Transverse colon (tissue), 4 donors: ENCODE results near the gene PCBP2. TPM values are rescaled to one million over a fixed set of nuclear protein-coding genes. Genes with fewer than 3 reads are reported as not detected.
"Not testable (repeated sequence)": the region's sequence is repeated elsewhere in the genome, so short reads cannot be mapped to it uniquely, and the experiment has no call there.

ENCODE experiments used
- DNase-seq: peaks from one replicate; pipeline ENCODE4 v3.0.0-alpha.2; 2019
- H3K27ac ChIP-seq, 4 donors: fragments of 200-600 bp; sonication (generic); 2 replicates each; pipeline ENCODE4 v1.5.1; 2016 to 2018; ENCODE audit warnings: inconsistent platforms in 4 of 4
- H3K27me3 ChIP-seq: fragments of 200-600 bp; sonication (generic); 2 replicates; pipeline ENCODE4 v1.5.1; 2017; ENCODE audit warnings: inconsistent platforms
- H3K36me3 ChIP-seq, 4 donors: fragments of 200-600 bp; sonication (generic); 2 replicates each; pipeline ENCODE4 v1.5.1; 2017 to 2019; ENCODE audit warnings: inconsistent platforms in 4 of 4
- H3K4me1 ChIP-seq, 4 donors: fragments of 200-600 bp; sonication (generic); 2 replicates each; pipeline ENCODE4 v1.5.1; 2017 to 2020; ENCODE audit warnings: inconsistent platforms in 4 of 4
- H3K4me3 ChIP-seq, 4 donors: fragments of 200-600 bp; sonication (generic); 1 replicate in 1 of 4; 2 replicates in 3 of 4; pipeline versions ENCODE4 v1.5.1 to v1.6.1; 2017 to 2019; ENCODE audit warnings: inconsistent platforms in 4 of 4
- H3K9me3 ChIP-seq, 2 donors: fragments of 200-600 bp; sonication (generic); 2 replicates each; pipeline ENCODE4 v1.5.1; 2017 to 2019; ENCODE audit warnings: inconsistent platforms in 2 of 2
- EP300 ChIP-seq: sonication (generic); formaldehyde crosslinking; IDR thresholded peaks from one replicate; pipeline ENCODE4 v1.6.1; 2017; ENCODE audit warnings: antibody characterized with exemption, low read depth
- POLR2A ChIP-seq: fragments of 450-650 bp; IDR thresholded peaks from one replicate; pipeline ENCODE4 v1.6.1; 2016; ENCODE audit warnings: antibody characterized with exemption, mild to moderate bottlenecking, moderate library complexity
- POLR2AphosphoS5 ChIP-seq, 3 donors: sonication (generic); formaldehyde crosslinking; IDR thresholded peaks; one replicate each; pipeline ENCODE4 v1.6.1; 2016; ENCODE audit warnings: antibody characterized with exemption in 3 of 3
- WGBS, 2 donors: methylation state at CpG; one replicate each; pipeline ENCODE4 v1.1.5; 2018; ENCODE audit warnings: low coverage in 1 of 2; 5-methylcytosine and 5-hydroxymethylcytosine counted together
- in situ Hi-C, 4 donors: fragments of 200-750 bp; cut with MboI; loops; one replicate each; pipeline versions ENCODE4 v1.15.0 to v1.15.1; 2017; ENCODE audit warnings: low sequenced_read_pairs in 3 of 4, low pct_ligation_motif_present in 1 of 4, low pct_unique_long_range_greater_than_20kb in 1 of 4
- intact Hi-C: fragments of 100-400 bp; cut with DNase I; formaldehyde crosslinking; loops from one replicate; pipeline ENCODE4 v1.15.1; 2023; ENCODE audit warnings: low total_unique reads
- total RNA-seq, 4 donors: library from RNA; depleted of rRNA; stranded (reverse); fragments of >200 nt; gene quantifications; one replicate each; pipeline ENCODE4 v1.1.0, GENCODE V29; 2016
- TF ChIP-seq, protein P1 (sequence below), 5 experiments: fragments of 200-600 bp in 3 of 5; fragments of 450-650 bp in 2 of 5; sonication (generic) in 3 of 5; IDR thresholded peaks; 1 replicate in 2 of 5; 2 replicates in 3 of 5; pipeline ENCODE4 v1.5.1; 2016 to 2017; ENCODE audit warnings: antibody characterized with exemption in 5 of 5, inconsistent platforms in 3 of 5, mild to moderate bottlenecking in 2 of 5, moderate library complexity in 1 of 5

Gene PCBP2
- total RNA-seq, 4 donors from 2014 or later = 340 to 492 (median 432) TPM

DNA sequence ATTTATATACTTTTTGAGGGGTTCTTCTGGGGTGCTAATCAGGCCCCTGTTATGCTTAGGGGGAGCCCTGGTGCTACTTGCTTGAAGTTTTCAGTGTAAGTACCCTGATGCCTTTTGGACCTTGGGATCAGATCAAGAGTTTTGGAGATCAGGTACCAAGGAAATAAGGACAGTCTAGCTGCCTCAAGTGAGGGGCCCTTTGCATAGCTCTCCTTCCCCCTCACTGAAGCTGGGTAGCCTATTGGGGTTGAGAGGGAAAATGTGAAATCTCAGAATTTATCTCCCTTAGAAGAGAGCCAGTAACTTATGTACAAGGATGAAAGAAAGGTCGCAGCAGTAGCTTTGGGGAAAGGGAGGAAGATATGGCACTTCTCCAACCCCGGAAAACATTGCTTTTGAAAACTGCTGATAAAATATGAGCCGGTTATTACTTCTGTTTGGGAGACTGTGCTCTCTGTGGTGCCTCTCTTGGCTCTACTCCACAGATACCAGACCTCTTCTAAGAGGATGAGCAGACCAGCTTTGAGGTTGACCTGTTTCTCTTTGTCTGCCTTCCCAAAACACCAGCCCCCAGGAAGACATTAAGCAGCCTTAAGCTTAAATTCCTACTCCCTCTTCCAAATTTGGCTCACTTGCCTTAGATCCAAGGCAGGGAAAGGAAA is 37.0 kb upstream of the PCBP2 start:
- DNase-seq = no peak
- peak overlapping the region; percentile 26 to 72 (median 42) for H3K27ac ChIP-seq

DNA sequence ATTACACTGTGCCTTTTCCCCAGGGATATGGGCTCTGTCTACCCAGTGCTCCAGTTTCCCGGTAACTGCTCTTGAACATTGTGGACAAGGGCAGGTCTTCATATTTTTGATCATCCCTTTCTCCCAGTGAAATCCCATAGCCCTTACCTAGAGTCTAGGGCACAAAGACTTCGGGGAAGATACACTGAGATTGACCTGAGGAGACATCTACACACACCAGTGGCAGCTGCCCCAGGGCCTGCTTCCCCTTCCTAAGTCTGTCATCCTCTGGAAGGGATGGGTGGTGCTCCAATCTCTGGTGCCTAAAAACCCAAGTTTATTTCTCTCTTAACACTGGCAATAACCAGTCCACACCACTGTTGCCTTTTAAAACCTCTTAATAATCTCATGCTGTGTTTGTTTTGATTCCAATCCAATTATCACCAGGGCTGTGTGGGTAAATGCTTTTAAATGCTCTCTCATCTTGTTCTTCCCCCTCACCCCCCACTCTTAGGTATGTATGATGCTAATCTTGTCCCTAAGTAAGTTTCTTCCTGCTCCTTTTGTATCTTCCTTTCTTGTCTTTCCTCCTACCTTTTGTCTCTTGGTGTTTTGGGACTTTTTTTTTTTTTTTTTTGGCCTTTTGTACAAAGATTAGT is 36.0 kb upstream of the PCBP2 start:
- H3K9me3 ChIP-seq, in situ Hi-C loops, H3K4me3 ChIP-seq, H3K27me3 ChIP-seq, intact Hi-C loops, DNase-seq: not testable (repeated sequence)
- WGBS, 2 donors = 83 to 84% methylated on average over 1 to 2 of the region's 2 CpGs
- peaks cover 0 to 24% (median 8%) of the 10 kb centered on the region in 4 donors for H3K36me3 ChIP-seq
- H3K27ac ChIP-seq = peak overlapping the region; percentile 26 to 72 (median 42)
- H3K4me1 ChIP-seq = peaks cover 4 to 57% (median 10%) of the 10 kb centered on the region in 4 donors

More for the DNA sequence above, 37.0 kb upstream of the PCBP2 start:
- Histone ChIP-seq H3K4me3 (no peak overlapping the region), H3K27me3 (no peaks in the 10 kb centered on the region), H3K36me3 (peaks cover 0 to 34% (median 14%) of the 10 kb centered on the region in 4 donors), H3K4me1 (peaks cover 3 to 55% (median 10%) of the 10 kb centered on the region in 4 donors), H3K9me3 (no peaks in the 10 kb centered on the region)
- WGBS, 2 donors = 39 to 80% methylated on average over 1 to 3 of the region's 3 CpGs
- in situ Hi-C loops = loop anchor here in 1 of 4 donors (5.0 kb wide), 1 partner anchor 73 kb away; no protein-coding TSS in a partner anchor
- intact Hi-C loops = no loop called here
- TF ChIP-seq, protein P1, sequence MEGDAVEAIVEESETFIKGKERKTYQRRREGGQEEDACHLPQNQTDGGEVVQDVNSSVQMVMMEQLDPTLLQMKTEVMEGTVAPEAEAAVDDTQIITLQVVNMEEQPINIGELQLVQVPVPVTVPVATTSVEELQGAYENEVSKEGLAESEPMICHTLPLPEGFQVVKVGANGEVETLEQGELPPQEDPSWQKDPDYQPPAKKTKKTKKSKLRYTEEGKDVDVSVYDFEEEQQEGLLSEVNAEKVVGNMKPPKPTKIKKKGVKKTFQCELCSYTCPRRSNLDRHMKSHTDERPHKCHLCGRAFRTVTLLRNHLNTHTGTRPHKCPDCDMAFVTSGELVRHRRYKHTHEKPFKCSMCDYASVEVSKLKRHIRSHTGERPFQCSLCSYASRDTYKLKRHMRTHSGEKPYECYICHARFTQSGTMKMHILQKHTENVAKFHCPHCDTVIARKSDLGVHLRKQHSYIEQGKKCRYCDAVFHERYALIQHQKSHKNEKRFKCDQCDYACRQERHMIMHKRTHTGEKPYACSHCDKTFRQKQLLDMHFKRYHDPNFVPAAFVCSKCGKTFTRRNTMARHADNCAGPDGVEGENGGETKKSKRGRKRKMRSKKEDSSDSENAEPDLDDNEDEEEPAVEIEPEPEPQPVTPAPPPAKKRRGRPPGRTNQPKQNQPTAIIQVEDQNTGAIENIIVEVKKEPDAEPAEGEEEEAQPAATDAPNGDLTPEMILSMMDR (IDR thresholded peaks at IDR 0.05) = no peak
- TF ChIP-seq POLR2AphosphoS5 (IDR thresholded peaks at IDR 0.05) = peak in 1 of 3 donors; percentile 86
- TF ChIP-seq POLR2A = no peak
- no peak for TF ChIP-seq EP300

GRCh38 chr12:53417291-53417816 is 34.5 kb upstream of the PCBP2 start:
- 67 to 75% methylated on average over 4 to 9 of the region's 9 CpGs for WGBS, 2 donors
- H3K9me3 ChIP-seq, H3K4me3 ChIP-seq, in situ Hi-C loops, DNase-seq, H3K27ac ChIP-seq, H3K27me3 ChIP-seq, H3K36me3 ChIP-seq, intact Hi-C loops: not testable (repeated sequence)
- peaks cover 11 to 59% (median 14%) of the 10 kb centered on the region in 4 donors for H3K4me1 ChIP-seq

GRCh38 chr12:53418221-53418620 is 33.7 kb upstream of the PCBP2 start:
- in situ Hi-C loops = no loop called here
- TF ChIP-seq, protein P1 (IDR thresholded peaks at IDR 0.05) = no peak
- TF ChIP-seq EP300 = no peak
- TF ChIP-seq POLR2AphosphoS5 (IDR thresholded peaks at IDR 0.05) = no peak
- TF ChIP-seq POLR2A = no peak
- 92 to 94% methylated on average over 3 of the region's 3 CpGs for WGBS, 2 donors
- no peak overlapping the region for H3K4me3 ChIP-seq
- DNase-seq = no peak
- no peaks in the 10 kb centered on the region for H3K27me3 ChIP-seq
- no peak overlapping the region for H3K27ac ChIP-seq
- peaks cover 0 to 5% (median 0%) of the 10 kb centered on the region in 4 donors for H3K36me3 ChIP-seq
- H3K4me1 ChIP-seq = peaks cover 9 to 50% (median 14%) of the 10 kb centered on the region in 4 donors
- H3K9me3 ChIP-seq = no peaks in the 10 kb centered on the region
- intact Hi-C loops = no loop called here

DNA sequence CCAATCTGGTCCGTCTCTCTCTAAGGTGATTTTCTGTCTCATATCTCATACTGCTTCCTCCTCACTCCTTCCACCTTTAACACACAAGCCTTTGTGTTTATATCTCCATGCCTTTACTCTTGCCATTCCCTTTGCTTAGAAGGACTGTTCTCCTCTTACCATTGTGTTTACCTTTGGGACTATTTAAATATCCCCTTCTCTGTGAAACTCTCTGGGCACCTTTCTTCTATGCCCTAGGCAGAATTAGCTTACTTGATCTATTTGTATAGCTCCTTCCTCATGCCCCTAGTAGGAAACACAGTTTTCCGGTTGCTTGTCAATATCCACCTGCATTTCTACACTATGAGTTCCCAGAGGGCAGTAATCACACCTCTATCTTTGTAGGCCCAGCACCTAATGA is 32.1 kb upstream of the PCBP2 start:
- 77 to 83% methylated on average over 2 of the region's 2 CpGs for whole genome bisulfite sequencing, 2 donors
- TF ChIP-seq POLR2AphosphoS5 (IDR thresholded peaks at IDR 0.05) = no peak
- no peak for TF ChIP-seq EP300
- TF ChIP-seq POLR2A = no peak
- TF ChIP-seq, protein P1 (IDR thresholded peaks at IDR 0.05) = no peak
- DNase-seq = no peak

GRCh38 chr12:53422247-53422646 is 29.7 kb upstream of the PCBP2 start:
- H3K4me3 ChIP-seq, H3K9me3 ChIP-seq, H3K27me3 ChIP-seq, H3K27ac ChIP-seq, H3K36me3 ChIP-seq, DNase-seq, intact Hi-C loops: not testable (repeated sequence)
- in situ Hi-C loops = loop anchor here in 2 of 4 donors (5.0 kb wide), 2 partner anchors 65 to 70 kb away; no protein-coding TSS in a partner anchor
- peaks cover 6 to 24% (median 8%) of the 10 kb centered on the region in 4 donors for H3K4me1 ChIP-seq
- 84 to 96% methylated on average over 7 to 12 of the region's 12 CpGs for WGBS, 2 donors

More for the DNA sequence above, 32.1 kb upstream of the PCBP2 start:
- H3K4me1 ChIP-seq = peaks cover 6 to 39% (median 8%) of the 10 kb centered on the region in 4 donors
- no peaks in the 10 kb centered on the region for H3K9me3 ChIP-seq
- intact Hi-C loops = no loop called here
- H3K27ac ChIP-seq = no peak overlapping the region
- no peak overlapping the region for H3K4me3 ChIP-seq
- in situ Hi-C loops = loop anchor here in 2 of 4 donors (5.0 kb wide), 2 partner anchors 62 to 67 kb away; no protein-coding TSS in a partner anchor
- no peaks in the 10 kb centered on the region for H3K27me3 ChIP-seq
- H3K36me3 ChIP-seq = no peaks in the 10 kb centered on the region
